Measurements from ENCODE around the gene MARK1.
"Not testable (repeated sequence)": the region's sequence is repeated elsewhere in the genome, so short reads cannot be mapped to it uniquely, and the experiment has no call there.

MARK1 gene

GRCh38 chr1:220573836-220574235 lies 45.9 kb downstream of the MARK1 start:
- Histone ChIP-seq H3K9ac (ENCODE audit: low read length) (no peak overlapping the region), H3K36me3 (ENCODE audit: insufficient read depth, low read length) (no peaks in the 10 kb centered on the region), H3K27ac (ENCODE audit: low read depth, low read length) (no peak overlapping the region), H3K27me3 (ENCODE audit: control insufficient read depth in 1 of 2, insufficient read depth in 2 of 2, low read length in 2 of 2) (no peaks in the 10 kb centered on the region), H3K4me3 (ENCODE audit: low read depth in 1 of 2, low read length in 2 of 2) (no peak overlapping the region), H3K9me3 (ENCODE audit: low read length) (peaks cover 7% of the 10 kb centered on the region), H3K4me1 (ENCODE audit: insufficient read depth, low read length) (no peaks in the 10 kb centered on the region)

- Histone ChIP-seq H3K4me1 (ENCODE audit: insufficient read depth, low read length) (no peaks in the 10 kb centered on the region), H3K27me3 (ENCODE audit: control insufficient read depth in 1 of 2, insufficient read depth in 2 of 2, low read length in 2 of 2) (no peaks in the 10 kb centered on the region), H3K36me3 (ENCODE audit: insufficient read depth, low read length) (no peaks in the 10 kb centered on the region), H3K4me3 (ENCODE audit: low read depth in 1 of 2, low read length in 2 of 2) (no peak overlapping the region), H3K27ac (ENCODE audit: low read depth, low read length) (no peak overlapping the region), H3K9me3 (ENCODE audit: low read length) (peaks cover 7% of the 10 kb centered on the region), H3K9ac (ENCODE audit: low read length) (no peak overlapping the region)
These were observed 48.0 kb downstream of the MARK1 start for GRCh38 chr1:220575718-220576497.

GRCh38 chr1:220577926-220578325 lies 50.0 kb downstream of the MARK1 start:
- Histone ChIP-seq H3K9ac (ENCODE audit: low read length) (no peak overlapping the region), H3K36me3 (ENCODE audit: insufficient read depth, low read length) (no peaks in the 10 kb centered on the region)

GRCh38 chr1:220579317-220579716 lies 51.4 kb downstream of the MARK1 start:
- H3K4me1 ChIP-seq (ENCODE audit: insufficient read depth, low read length), result no peaks in the 10 kb centered on the region
- H3K27ac ChIP-seq (ENCODE audit: low read depth, low read length), result no peak overlapping the region
- no peak overlapping the region for H3K9ac ChIP-seq (ENCODE audit: low read length)
- H3K4me3 ChIP-seq (ENCODE audit: low read depth in 1 of 2, low read length in 2 of 2), result no peak overlapping the region
- no peaks in the 10 kb centered on the region for H3K27me3 ChIP-seq (ENCODE audit: control insufficient read depth in 1 of 2, insufficient read depth in 2 of 2, low read length in 2 of 2)
- no peaks in the 10 kb centered on the region for H3K36me3 ChIP-seq (ENCODE audit: insufficient read depth, low read length)
- H3K9me3 ChIP-seq (ENCODE audit: low read length), result peaks cover 3% of the 10 kb centered on the region

More at GRCh38 chr1:220577926-220578325, 50.0 kb downstream of the MARK1 start:
- Histone ChIP-seq H3K9me3 (ENCODE audit: low read length) (peaks cover 7% of the 10 kb centered on the region), H3K4me1 (ENCODE audit: insufficient read depth, low read length) (no peaks in the 10 kb centered on the region), H3K4me3 (ENCODE audit: low read depth in 1 of 2, low read length in 2 of 2) (no peak overlapping the region), H3K27me3 (ENCODE audit: control insufficient read depth in 1 of 2, insufficient read depth in 2 of 2, low read length in 2 of 2) (no peaks in the 10 kb centered on the region), H3K27ac (ENCODE audit: low read depth, low read length) (no peak overlapping the region)

- Histone ChIP-seq H3K4me3 (ENCODE audit: low read depth in 1 of 2, low read length in 2 of 2) (no peak overlapping the region), H3K9me3 (ENCODE audit: low read length) (no peaks in the 10 kb centered on the region)
These were observed 64.8 kb downstream of the MARK1 start for GRCh38 chr1:220592714-220593113.

GRCh38 chr1:220594356-220594755 lies 66.4 kb downstream of the MARK1 start:
- Histone ChIP-seq H3K27me3 (ENCODE audit: control insufficient read depth in 1 of 2, insufficient read depth in 2 of 2, low read length in 2 of 2) (no peaks in the 10 kb centered on the region), H3K4me1 (ENCODE audit: insufficient read depth, low read length) (no peaks in the 10 kb centered on the region), H3K36me3 (ENCODE audit: insufficient read depth, low read length) (no peaks in the 10 kb centered on the region), H3K27ac (ENCODE audit: low read depth, low read length) (no peak overlapping the region), H3K4me3 (ENCODE audit: low read depth in 1 of 2, low read length in 2 of 2) (no peak overlapping the region), H3K9ac (ENCODE audit: low read length) (no peak overlapping the region), H3K9me3 (ENCODE audit: low read length) (no peaks in the 10 kb centered on the region)

More at GRCh38 chr1:220592714-220593113, 64.8 kb downstream of the MARK1 start:
- H3K36me3 ChIP-seq (ENCODE audit: insufficient read depth, low read length), result no peaks in the 10 kb centered on the region
- no peak overlapping the region for H3K27ac ChIP-seq (ENCODE audit: low read depth, low read length)
- no peak overlapping the region for H3K9ac ChIP-seq (ENCODE audit: low read length)
- H3K4me1 ChIP-seq (ENCODE audit: insufficient read depth, low read length), result no peaks in the 10 kb centered on the region
- H3K27me3 ChIP-seq (ENCODE audit: control insufficient read depth in 1 of 2, insufficient read depth in 2 of 2, low read length in 2 of 2), result no peaks in the 10 kb centered on the region

GRCh38 chr1:220595179-220595578 lies 67.2 kb downstream of the MARK1 start:
- no peak overlapping the region for H3K4me3 ChIP-seq (ENCODE audit: low read depth in 1 of 2, low read length in 2 of 2)
- no peak overlapping the region for H3K27ac ChIP-seq (ENCODE audit: low read depth, low read length)
- H3K9ac ChIP-seq (ENCODE audit: low read length), result no peak overlapping the region
- H3K9me3 ChIP-seq (ENCODE audit: low read length), result no peaks in the 10 kb centered on the region
- no peaks in the 10 kb centered on the region for H3K4me1 ChIP-seq (ENCODE audit: insufficient read depth, low read length)
- H3K27me3 ChIP-seq (ENCODE audit: control insufficient read depth in 1 of 2, insufficient read depth in 2 of 2, low read length in 2 of 2), result no peaks in the 10 kb centered on the region
- H3K36me3 ChIP-seq (ENCODE audit: insufficient read depth, low read length), result no peaks in the 10 kb centered on the region

GRCh38 chr1:220604926-220605325 lies 77.0 kb downstream of the MARK1 start:
- H3K9me3 ChIP-seq (ENCODE audit: low read length), result no peaks in the 10 kb centered on the region
- H3K27me3 ChIP-seq (ENCODE audit: control insufficient read depth in 1 of 2, insufficient read depth in 2 of 2, low read length in 2 of 2), result no peaks in the 10 kb centered on the region
- no peaks in the 10 kb centered on the region for H3K36me3 ChIP-seq (ENCODE audit: insufficient read depth, low read length)
- H3K27ac ChIP-seq (ENCODE audit: low read depth, low read length), result no peak overlapping the region
- no peaks in the 10 kb centered on the region for H3K4me1 ChIP-seq (ENCODE audit: insufficient read depth, low read length)
- no peak overlapping the region for H3K9ac ChIP-seq (ENCODE audit: low read length)
- H3K4me3 ChIP-seq (ENCODE audit: low read depth in 1 of 2, low read length in 2 of 2), result no peak overlapping the region

GRCh38 chr1:220605651-220606050 lies 77.7 kb downstream of the MARK1 start:
- H3K27ac ChIP-seq (ENCODE audit: low read depth, low read length); H3K9me3 ChIP-seq (ENCODE audit: low read length); H3K36me3 ChIP-seq (ENCODE audit: insufficient read depth, low read length); H3K9ac ChIP-seq (ENCODE audit: low read length); H3K27me3 ChIP-seq (ENCODE audit: control insufficient read depth in 1 of 2, insufficient read depth in 2 of 2, low read length in 2 of 2); H3K4me3 ChIP-seq (ENCODE audit: low read depth in 1 of 2, low read length in 2 of 2); H3K4me1 ChIP-seq (ENCODE audit: insufficient read depth, low read length): not testable (repeated sequence)

- H3K9me3 ChIP-seq (ENCODE audit: low read length); H3K9ac ChIP-seq (ENCODE audit: low read length); H3K4me3 ChIP-seq (ENCODE audit: low read depth in 1 of 2, low read length in 2 of 2); H3K4me1 ChIP-seq (ENCODE audit: insufficient read depth, low read length); H3K27me3 ChIP-seq (ENCODE audit: control insufficient read depth in 1 of 2, insufficient read depth in 2 of 2, low read length in 2 of 2); H3K36me3 ChIP-seq (ENCODE audit: insufficient read depth, low read length); H3K27ac ChIP-seq (ENCODE audit: low read depth, low read length): not testable (repeated sequence)
These were observed 83.2 kb downstream of the MARK1 start for GRCh38 chr1:220611100-220611499.

- Histone ChIP-seq H3K27ac (ENCODE audit: low read depth, low read length) (no peak overlapping the region), H3K36me3 (ENCODE audit: insufficient read depth, low read length) (peaks cover 6% of the 10 kb centered on the region), H3K4me3 (ENCODE audit: low read depth in 1 of 2, low read length in 2 of 2) (no peak overlapping the region), H3K27me3 (ENCODE audit: control insufficient read depth in 1 of 2, insufficient read depth in 2 of 2, low read length in 2 of 2) (no peaks in the 10 kb centered on the region), H3K9ac (ENCODE audit: low read length) (no peak overlapping the region), H3K9me3 (ENCODE audit: low read length) (no peaks in the 10 kb centered on the region), H3K4me1 (ENCODE audit: insufficient read depth, low read length) (no peaks in the 10 kb centered on the region)
These were observed 88.9 kb downstream of the MARK1 start for GRCh38 chr1:220616836-220617235.

- Histone ChIP-seq H3K36me3 (ENCODE audit: insufficient read depth, low read length) (no peaks in the 10 kb centered on the region), H3K4me1 (ENCODE audit: insufficient read depth, low read length) (no peaks in the 10 kb centered on the region), H3K27ac (ENCODE audit: low read depth, low read length) (no peak overlapping the region), H3K4me3 (ENCODE audit: low read depth in 1 of 2, low read length in 2 of 2) (no peak overlapping the region), H3K9me3 (ENCODE audit: low read length) (no peaks in the 10 kb centered on the region), H3K9ac (ENCODE audit: low read length) (no peak overlapping the region), H3K27me3 (ENCODE audit: control insufficient read depth in 1 of 2, insufficient read depth in 2 of 2, low read length in 2 of 2) (no peaks in the 10 kb centered on the region)
These were observed 100.5 kb downstream of the MARK1 start for GRCh38 chr1:220628431-220628830.

Data from muscle layer of colon (tissue), 2 donors.